ENCODE results near the gene CDC42EP4.

Gene CDC42EP4, protein sequence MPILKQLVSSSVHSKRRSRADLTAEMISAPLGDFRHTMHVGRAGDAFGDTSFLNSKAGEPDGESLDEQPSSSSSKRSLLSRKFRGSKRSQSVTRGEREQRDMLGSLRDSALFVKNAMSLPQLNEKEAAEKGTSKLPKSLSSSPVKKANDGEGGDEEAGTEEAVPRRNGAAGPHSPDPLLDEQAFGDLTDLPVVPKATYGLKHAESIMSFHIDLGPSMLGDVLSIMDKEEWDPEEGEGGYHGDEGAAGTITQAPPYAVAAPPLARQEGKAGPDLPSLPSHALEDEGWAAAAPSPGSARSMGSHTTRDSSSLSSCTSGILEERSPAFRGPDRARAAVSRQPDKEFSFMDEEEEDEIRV

GRCh38 chr17:73311781-73312641 lies at the start of gene CDC42EP4:
Gene CDC42EP4 (minus strand): TSS chr17:73312001. CDS start chr17:73286500, 25,501 bp downstream.
- DNase-seq = peak; percentile 78

GRCh38 chr17:73360961-73361761 lies 49.4 kb upstream of the CDC42EP4 start:
- DNase-seq = no peak

DNA sequence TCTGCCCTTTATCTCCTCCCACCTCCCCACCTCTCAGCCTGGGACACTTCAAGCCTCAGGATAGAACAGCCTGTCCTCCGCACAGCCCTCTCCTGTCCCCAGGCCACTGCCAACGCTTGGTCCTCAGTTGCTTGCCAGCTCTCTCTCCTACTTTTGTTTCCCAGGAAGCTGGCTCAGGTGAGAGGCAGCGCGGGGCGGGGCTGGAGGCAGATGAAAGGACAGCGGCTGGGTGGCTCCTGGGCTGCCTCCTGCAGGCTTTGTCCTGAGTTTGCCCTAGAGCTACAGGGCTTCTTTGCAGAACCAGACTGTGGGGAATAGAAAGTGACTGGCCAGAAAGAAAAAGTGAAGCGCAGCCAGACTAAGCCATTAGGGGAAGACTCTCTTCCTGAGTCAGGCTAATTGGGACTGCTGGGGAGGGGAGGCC lies 48.2 kb upstream of the CDC42EP4 start:
- DNase-seq = no peak

DNA sequence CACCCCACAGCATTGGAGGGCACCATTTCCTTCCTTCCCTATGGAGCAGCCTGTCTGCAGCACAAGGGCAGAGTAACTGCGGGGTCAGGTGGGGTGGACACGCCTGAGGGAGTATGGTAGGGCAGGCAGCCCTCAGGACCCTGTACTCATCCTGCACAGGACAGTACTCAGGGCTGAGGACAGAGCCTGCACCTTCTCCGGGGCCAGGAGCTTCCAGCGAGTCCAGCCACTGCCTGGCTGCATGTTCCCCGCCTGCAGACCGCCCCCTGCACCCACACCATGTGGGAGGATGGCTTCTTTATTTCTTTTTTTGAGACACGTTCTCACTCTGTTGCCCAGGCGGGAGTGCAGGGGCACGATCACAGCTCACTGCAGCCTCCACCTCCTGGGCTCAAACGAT lies 47.6 kb upstream of the CDC42EP4 start:
- DNase-seq = no peak

- DNase-seq = no peak
Measured at GRCh38 chr17:73358668-73359067, 46.9 kb upstream of the CDC42EP4 start.

DNA sequence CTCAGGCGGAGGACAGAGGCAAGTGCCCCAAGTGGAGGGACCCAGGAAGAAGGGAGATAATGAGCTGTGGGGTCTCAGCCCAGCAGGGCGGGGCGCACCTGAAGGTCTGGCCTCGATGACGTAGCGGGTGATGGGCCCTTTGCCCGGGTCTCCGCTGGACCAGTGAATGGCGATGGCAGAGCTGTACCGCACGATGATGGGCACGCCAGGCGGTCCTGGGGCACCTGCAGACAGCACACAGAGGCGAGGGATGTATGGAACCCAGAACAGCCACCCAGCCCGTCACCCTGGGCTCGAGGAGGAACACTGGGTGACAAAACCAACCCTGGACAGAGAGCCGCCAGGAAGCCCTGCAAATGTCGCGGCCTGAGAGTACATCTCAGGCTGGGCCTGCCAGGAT lies 46.2 kb upstream of the CDC42EP4 start:
- no peak for DNase-seq

DNA sequence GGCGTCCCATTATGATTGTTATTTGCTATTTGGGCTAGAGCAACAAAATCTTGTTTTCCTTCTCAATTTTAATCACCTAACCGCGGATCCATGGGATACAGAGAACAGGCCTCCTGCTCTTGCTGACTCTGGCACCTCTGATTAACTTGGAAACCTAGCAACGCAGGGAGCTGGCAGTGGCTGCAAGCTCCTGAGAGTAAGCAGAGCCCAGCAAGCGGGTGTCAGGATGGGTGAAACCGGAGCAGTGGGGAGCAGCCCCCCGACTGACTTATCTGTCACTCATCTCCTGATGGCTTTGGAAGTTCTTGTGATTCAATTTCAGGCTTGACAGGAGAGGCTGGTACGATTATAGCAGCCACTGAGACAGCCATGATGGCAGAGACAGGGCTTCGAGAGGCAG lies 45.5 kb upstream of the CDC42EP4 start:
- no peak for DNase-seq

- DNase-seq = no peak
Measured at GRCh38 chr17:73356561-73357170, 44.9 kb upstream of the CDC42EP4 start.

GRCh38 chr17:73354423-73355284 lies 42.9 kb upstream of the CDC42EP4 start:
- DNase-seq = no peak

- DNase-seq = no peak
Measured at GRCh38 chr17:73352261-73352660, 40.5 kb upstream of the CDC42EP4 start.

- no peak for DNase-seq
Measured at GRCh38 chr17:73351764-73352163, 40.0 kb upstream of the CDC42EP4 start.

DNA sequence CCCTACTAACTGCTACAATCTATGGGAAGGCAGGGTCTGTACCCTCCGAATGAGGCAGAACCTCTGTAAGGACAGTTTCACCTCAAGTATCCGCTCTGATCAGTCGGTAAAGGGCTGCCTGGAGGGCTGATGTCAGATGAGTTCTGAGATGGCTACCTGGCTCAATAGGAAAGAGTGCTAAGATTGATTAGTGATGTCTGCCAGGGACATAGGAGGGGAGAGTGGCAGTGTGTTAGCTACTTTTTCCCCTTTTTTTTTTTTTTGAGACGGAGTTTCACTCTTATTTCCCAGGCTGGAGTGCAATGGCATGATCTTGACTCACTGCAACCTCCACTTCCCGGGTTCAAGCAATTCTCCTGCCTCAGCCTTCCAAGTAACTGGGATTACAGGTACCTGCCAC lies 39.1 kb upstream of the CDC42EP4 start:
- no peak for DNase-seq

DNA sequence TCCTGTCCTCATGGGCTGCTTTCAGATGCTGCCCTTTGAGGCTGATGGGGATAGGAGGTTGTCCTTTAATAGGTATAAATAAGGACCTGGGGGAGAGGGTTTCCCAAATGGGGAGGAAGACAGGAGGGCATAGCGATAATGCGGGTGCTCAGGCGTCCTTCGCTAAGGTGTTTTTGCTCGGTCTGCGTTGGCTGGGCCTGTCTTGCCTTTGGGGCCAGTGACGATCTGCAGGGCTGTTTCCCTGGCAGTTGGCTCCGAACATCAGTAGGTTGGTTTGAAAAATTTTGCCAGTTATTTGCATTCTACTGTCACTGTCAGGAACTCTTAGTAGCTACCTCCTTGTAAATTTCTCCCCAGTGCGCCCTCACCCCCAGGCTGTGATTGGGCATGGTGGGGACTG lies 37.8 kb upstream of the CDC42EP4 start:
- no peak for DNase-seq

- DNase-seq = no peak
Measured at GRCh38 chr17:73349138-73349537, 37.3 kb upstream of the CDC42EP4 start.

DNA sequence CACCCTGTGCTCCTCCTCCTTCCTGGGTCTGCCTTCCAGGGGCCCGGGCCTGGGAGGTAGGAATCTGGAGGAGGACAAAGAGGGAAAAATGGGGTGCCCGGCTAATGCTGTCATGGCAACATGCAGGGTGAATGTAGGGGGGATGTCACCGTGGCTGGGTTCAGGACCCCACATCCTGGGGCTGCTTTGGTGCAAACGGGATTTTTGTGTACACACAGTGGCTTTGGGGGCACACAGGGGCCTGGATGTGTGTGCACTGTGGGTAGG lies 37.0 kb upstream of the CDC42EP4 start:
- DNase-seq = no peak

DNA sequence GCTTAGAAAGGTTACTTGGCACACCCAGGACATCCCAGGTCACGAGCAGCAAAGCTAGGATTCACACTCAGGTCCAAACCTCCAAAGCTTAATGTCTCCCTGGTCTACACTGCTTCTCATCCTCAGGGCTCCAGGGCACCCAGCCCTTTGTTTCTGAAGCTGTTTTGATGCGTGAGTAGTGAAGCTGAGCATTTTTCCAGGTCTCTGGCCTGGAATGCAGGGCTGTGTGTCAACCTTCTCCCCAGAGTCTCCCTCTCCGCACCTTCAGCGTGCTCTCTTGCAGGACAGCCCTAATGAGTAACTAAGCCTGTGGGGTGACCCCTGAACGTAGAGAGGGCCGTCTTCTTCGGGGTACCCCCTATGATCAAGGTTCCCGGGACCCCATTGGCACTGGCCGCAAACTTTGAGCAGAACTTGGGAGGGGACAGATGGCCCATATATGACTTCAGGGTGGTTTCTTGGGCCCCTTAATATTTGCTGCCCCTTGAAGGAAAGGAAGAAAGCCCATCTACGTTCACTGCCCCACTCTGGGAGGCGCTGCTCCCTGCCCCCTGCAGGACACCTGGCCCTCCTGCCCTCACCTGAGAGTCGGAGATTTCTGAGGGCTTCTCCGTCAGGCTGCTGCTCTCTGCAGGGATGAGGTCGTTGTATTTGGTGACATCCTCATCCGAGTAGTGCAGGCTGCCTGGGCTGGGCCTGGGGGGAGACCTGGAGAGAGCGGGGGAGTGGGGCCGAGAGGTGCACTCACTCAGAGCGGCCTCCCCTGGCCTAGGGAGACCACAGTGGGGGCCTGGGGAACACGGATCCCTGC lies 36.4 kb upstream of the CDC42EP4 start:
- DNase-seq = no peak

GRCh38 chr17:73347351-73347750 lies 35.5 kb upstream of the CDC42EP4 start:
- no peak for DNase-seq

DNA sequence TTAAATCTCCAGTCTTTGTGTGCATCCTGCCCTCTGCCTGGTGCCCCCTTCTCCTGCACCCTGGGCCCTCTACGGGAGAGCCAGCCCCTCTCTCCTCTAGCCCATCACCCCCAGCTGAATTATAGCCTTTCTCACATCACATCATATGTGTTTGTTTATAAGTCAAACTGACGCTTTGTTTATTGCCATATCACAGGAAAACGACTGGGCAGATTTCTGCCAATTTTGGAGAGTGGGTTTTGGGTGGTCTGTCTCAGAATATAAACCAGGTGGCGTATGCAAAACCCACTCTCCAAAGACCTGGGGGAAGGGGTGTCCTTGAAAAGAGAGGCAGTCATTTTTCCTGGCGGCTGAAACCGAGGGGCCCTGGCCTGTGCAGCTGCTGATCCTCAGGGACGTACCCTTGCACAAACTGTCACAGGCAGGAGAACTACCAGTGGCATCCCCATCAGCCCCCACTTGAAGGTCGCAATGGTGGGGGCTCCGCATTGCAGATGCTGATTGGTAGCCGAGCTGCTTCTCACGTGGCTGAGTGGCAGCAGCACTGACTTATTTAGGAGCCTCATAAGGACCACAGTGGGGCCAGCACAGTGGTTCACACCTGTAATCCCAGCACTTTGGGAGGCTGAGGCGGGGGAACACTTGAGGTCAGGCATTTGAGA lies 34.8 kb upstream of the CDC42EP4 start:
- DNase-seq = no peak

DNA sequence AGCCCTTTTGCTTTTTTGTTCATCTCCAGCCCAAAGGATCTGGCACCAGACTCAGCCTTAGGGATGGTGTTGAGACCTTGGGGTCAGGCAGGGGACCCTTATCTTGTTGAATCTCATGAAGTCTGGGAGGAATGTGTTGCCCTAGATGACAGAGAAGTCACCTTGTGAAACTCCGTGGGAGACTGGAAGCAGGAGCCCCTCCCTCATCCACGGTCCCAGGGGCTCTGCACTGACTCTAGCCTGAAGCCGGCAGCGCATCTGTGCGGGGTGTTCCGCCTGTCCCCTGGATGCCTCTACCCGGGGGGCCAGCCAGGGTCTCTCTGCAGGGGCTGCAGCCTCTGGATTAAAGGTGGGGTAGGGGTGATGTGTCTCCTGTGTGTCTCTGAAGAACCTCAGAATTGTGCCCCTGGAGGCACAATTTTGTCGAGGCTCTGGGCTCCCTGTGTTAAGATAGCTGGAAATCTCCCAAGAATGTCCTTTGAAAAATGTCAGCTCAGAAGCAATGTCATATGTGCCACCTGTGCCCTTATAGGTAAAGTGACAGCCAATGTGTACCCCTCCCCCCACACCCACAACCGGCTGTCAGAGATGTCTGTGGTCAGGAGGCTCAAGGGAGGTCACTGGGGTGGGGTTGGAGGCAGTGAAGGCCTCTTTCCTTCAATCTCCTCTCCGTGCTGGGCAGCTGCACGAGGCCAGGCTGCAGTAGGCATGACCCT lies 32.1 kb upstream of the CDC42EP4 start:
- no peak for DNase-seq

GRCh38 chr17:73343168-73343634 lies 31.4 kb upstream of the CDC42EP4 start:
- no peak for DNase-seq

Data from activated CD4-positive, CD25-positive, alpha-beta regulatory T cell treated with anti-CD3 and anti-CD28 coated beads, Interleukin-2, amount 50 U/mL, for 72 hours (primary cell).